ENCODE results near the gene UBXN6. TPM values are rescaled to one million over a fixed set of nuclear protein-coding genes. Genes with fewer than 3 reads are reported as not detected.
A peak's percentile ranks its signal among the peaks of the same experiment; 100 is the strongest.

Gene UBXN6
- total and polyA plus RNA-seq, 2 experiments from 2014 or later = 19.1 to 21.6 TPM

GRCh38 chr19:4414800-4415321 is 42.7 kb downstream of the UBXN6 start:
- Mint-ChIP-seq H3K4me3 (peak overlapping the region; percentile 55), H3K4me1 (peaks cover 44% of the 10 kb centered on the region)
- H3K4me2 ChIP-seq = peak overlapping the region; percentile 25

GRCh38 chr19:4414144-4414799 is 43.3 kb downstream of the UBXN6 start:
- Histone ChIP-seq H2AFZ (no peak overlapping the region), H3K4me2 (peak overlapping the region; percentile 25), H4K20me1 (replicated peaks; ENCODE audit: insufficient read depth) (peaks cover 44% of the 10 kb centered on the region), H3K27me3 (ENCODE audit: insufficient read depth) (no peaks in the 10 kb centered on the region), H3K9me2 (ENCODE audit: insufficient read depth) (no peaks in the 10 kb centered on the region), H3K27ac (ENCODE audit: low read depth) (peak overlapping the region; percentile 85), H3K4me3 (0 out of 2 replicates have a peak overlapping the region, but pooled peaks have one; percentile 26), H3K4me1 (ENCODE audit: insufficient read depth) (peaks cover 45% of the 10 kb centered on the region), H3F3A (replicated peaks; ENCODE audit: low read depth) (peaks cover 17% of the 10 kb centered on the region; the same call in 1 of the 2 replicates), H3K36me3 (ENCODE audit: insufficient read depth) (peaks cover 73% of the 10 kb centered on the region), H3K79me2 (replicated peaks; ENCODE audit: insufficient read depth) (peaks cover 100% of the 10 kb centered on the region)
- peaks cover 50% of the 10 kb centered on the region for H3K4me1 Mint-ChIP-seq
- H3K4me3 Mint-ChIP-seq = peak overlapping the region; percentile 13; the same call in 1 of the 3 replicates
- H3K27ac Mint-ChIP-seq = peak overlapping the region; percentile 91
- DNase-seq (ENCODE audit: low spot score) (no peak), ATAC-seq (no peak)
- H3K9me3 Mint-ChIP-seq = no peaks in the 10 kb centered on the region
- H3K36me3 Mint-ChIP-seq (ENCODE audit: low read depth) = peaks cover 97% of the 10 kb centered on the region
- peaks cover 7% of the 10 kb centered on the region for H3K27me3 Mint-ChIP-seq (ENCODE audit: insufficient read depth, low read depth, poor library complexity)
- TF ChIP-seq NANOG (IDR thresholded peaks at IDR 0.05; ENCODE audit: borderline replicate concordance) = no peak
- no peak for TF ChIP-seq ETS1 (IDR thresholded peaks at IDR 0.05)
- TF ChIP-seq EZH2phosphoT487 (IDR thresholded peaks at IDR 0.05; ENCODE audit: unreplicated experiment) = no peak
- TF ChIP-seq STAT1 (IDR thresholded peaks at IDR 0.05; ENCODE audit: unreplicated experiment) = no peak
- TF ChIP-seq ZNF114 (CRISPR knock-in tag; IDR thresholded peaks at IDR 0.05) = no peak
- no peak for TF ChIP-seq CREB1 (CRISPR knock-in tag; IDR thresholded peaks at IDR 0.05; ENCODE audit: low read depth)
- TF ChIP-seq ZNF462 (CRISPR knock-in tag; IDR thresholded peaks at IDR 0.05) = no peak
- TF ChIP-seq ZNF331 (CRISPR knock-in tag; IDR thresholded peaks at IDR 0.05; ENCODE audit: low read depth) = no peak
- no peak for TF ChIP-seq CTCF (conservative IDR thresholded peaks at IDR 0.05; ENCODE audit: low read depth in 2 of 2)
- TF ChIP-seq POLR2AphosphoS5 (IDR thresholded peaks at IDR 0.05; ENCODE audit: low read depth) = no peak

More at GRCh38 chr19:4414800-4415321, 42.7 kb downstream of the UBXN6 start:
- Histone ChIP-seq H3F3A (replicated peaks; ENCODE audit: low read depth) (peaks cover 14% of the 10 kb centered on the region; the same call in 1 of the 2 replicates), H3K4me3 (peak overlapping the region; percentile 19; the same call in 1 of the 2 replicates), H3K9me2 (ENCODE audit: insufficient read depth) (no peaks in the 10 kb centered on the region), H3K79me2 (replicated peaks; ENCODE audit: insufficient read depth) (peaks cover 100% of the 10 kb centered on the region), H3K27ac (ENCODE audit: low read depth) (peak overlapping the region; percentile 85), H2AFZ (no peak overlapping the region), H4K20me1 (replicated peaks; ENCODE audit: insufficient read depth) (peaks cover 47% of the 10 kb centered on the region), H3K4me1 (ENCODE audit: insufficient read depth) (peaks cover 41% of the 10 kb centered on the region), H3K36me3 (ENCODE audit: insufficient read depth) (peaks cover 77% of the 10 kb centered on the region), H3K27me3 (ENCODE audit: insufficient read depth) (no peaks in the 10 kb centered on the region)
- Mint-ChIP-seq H3K9me3 (no peaks in the 10 kb centered on the region), H3K27me3 (ENCODE audit: insufficient read depth, low read depth, poor library complexity) (peaks cover 5% of the 10 kb centered on the region), H3K36me3 (ENCODE audit: low read depth) (peaks cover 97% of the 10 kb centered on the region), H3K27ac (peak overlapping the region; percentile 91)
- no peak for DNase-seq (ENCODE audit: low spot score)
- ATAC-seq = peak; percentile 45
- TF ChIP-seq ZNF331 (CRISPR knock-in tag; IDR thresholded peaks at IDR 0.05; ENCODE audit: low read depth) = no peak
- no peak for TF ChIP-seq ZNF114 (CRISPR knock-in tag; IDR thresholded peaks at IDR 0.05)
- no peak for TF ChIP-seq CREB1 (CRISPR knock-in tag; IDR thresholded peaks at IDR 0.05; ENCODE audit: low read depth)
- no peak for TF ChIP-seq STAT1 (IDR thresholded peaks at IDR 0.05; ENCODE audit: unreplicated experiment)
- no peak for TF ChIP-seq EZH2 (IDR thresholded peaks at IDR 0.05; ENCODE audit: low read depth, unreplicated experiment)
- no peak for TF ChIP-seq NANOG (IDR thresholded peaks at IDR 0.05; ENCODE audit: borderline replicate concordance)
